ENCODE data around the gene SLC24A3. TPM values are rescaled to one million over a fixed set of nuclear protein-coding genes. Genes with fewer than 3 reads are reported as not detected.
"Not testable (repeated sequence)": the region's sequence is repeated elsewhere in the genome, so short reads cannot be mapped to it uniquely, and the experiment has no call there.

Gene SLC24A3
- total RNA-seq, 2 experiments from 2014 or later = not detected

DNA sequence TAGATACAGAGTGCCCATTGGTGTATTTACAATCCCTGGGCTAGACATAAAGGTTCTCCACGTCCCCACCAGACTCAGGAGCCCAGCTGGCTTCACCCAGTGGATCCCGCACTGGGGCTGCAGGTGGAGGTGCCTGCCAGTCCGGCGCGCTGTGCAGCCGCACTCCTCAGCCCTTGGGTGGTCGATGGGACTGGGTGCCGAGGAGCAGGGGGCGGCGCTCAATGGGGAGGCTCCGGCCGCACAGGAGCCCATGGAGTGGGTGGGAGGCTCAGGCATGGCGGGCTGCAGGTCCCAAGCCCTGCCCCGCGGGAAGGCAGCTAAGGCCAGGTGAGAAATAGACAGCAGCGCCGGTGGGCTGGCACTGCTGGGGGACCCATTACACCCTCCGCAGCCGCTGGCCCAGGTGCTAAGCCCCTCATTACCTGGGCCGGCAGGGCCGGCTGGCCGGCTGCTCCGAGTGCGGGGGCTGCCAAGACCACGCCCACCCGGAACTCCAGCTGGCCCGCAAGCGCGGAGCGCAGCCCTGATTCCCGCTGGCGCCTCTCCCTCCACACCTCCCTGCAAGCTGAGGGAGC lies 427.1 kb downstream of the SLC24A3 start:
- H3K4me1 Mint-ChIP-seq; CTCF ChIA-PET; POLR2A ChIA-PET; H3K27me3 Mint-ChIP-seq; H3K36me3 Mint-ChIP-seq (ENCODE audit: low read depth); H3K27ac Mint-ChIP-seq; DNase-seq; H3K4me3 Mint-ChIP-seq; H3K9me3 Mint-ChIP-seq: not testable (repeated sequence)

DNA sequence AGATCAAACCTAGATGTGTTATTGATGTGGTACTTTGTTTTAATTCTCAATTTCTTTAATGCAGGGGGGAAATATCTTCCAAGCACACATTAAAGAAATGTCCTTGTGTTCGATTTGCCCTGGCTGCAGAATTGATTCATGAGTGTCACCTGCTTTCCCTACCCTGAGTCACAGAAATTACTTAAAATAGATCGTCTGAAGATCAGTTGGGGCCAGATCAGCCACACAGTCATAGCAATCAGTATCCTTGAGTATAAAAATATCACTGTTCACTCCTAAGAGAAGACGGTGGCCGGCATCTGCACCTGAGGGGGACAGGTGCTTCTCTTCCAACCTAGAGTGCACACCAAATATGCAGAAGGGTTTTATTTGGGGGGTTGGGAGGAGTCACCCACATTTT lies 430.4 kb downstream of the SLC24A3 start:
- no peaks in the 10 kb centered on the region for H3K4me1 Mint-ChIP-seq
- H3K27me3 Mint-ChIP-seq = no peaks in the 10 kb centered on the region
- no peak for DNase-seq
- no peaks in the 10 kb centered on the region for H3K9me3 Mint-ChIP-seq
- H3K36me3 Mint-ChIP-seq (ENCODE audit: low read depth) = no peaks in the 10 kb centered on the region
- CTCF ChIA-PET = interaction anchor here (1.2 kb wide), 1 partner anchor 9 kb away, joined by 3 read pairs; no protein-coding TSS in a partner anchor
- no peak overlapping the region for H3K27ac Mint-ChIP-seq
- POLR2A ChIA-PET = no interaction called here
- no peak overlapping the region for H3K4me3 Mint-ChIP-seq

DNA sequence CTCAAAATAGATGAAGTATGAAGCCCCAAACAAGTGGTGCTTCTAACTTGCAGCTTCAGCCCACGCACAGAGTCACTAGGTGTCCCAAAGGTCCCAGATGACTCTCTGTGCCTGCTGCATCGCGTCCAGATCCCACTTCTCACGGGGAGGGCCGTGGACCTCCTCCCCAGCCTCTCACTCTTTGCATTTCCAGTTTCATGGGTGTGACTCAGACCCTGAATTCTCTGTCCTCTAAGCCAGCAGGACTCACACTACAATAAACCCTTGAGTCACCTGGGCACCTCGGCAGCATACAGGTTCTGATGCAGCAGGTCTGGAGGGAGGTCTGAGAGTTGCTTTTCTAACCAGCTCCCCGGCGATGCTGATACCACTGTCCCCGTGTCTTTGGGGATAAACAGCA lies 431.6 kb downstream of the SLC24A3 start:
- Mint-ChIP-seq H3K27me3 (no peaks in the 10 kb centered on the region), H3K4me1 (no peaks in the 10 kb centered on the region), H3K36me3 (ENCODE audit: low read depth) (no peaks in the 10 kb centered on the region), H3K27ac (no peak overlapping the region), H3K9me3 (no peaks in the 10 kb centered on the region), H3K4me3 (no peak overlapping the region)
- POLR2A ChIA-PET = no interaction called here
- CTCF ChIA-PET = interaction anchor here (0.6 kb wide), 1 partner anchor 184 kb away, joined by 3 read pairs; no protein-coding TSS in a partner anchor
- no peak for DNase-seq

DNA sequence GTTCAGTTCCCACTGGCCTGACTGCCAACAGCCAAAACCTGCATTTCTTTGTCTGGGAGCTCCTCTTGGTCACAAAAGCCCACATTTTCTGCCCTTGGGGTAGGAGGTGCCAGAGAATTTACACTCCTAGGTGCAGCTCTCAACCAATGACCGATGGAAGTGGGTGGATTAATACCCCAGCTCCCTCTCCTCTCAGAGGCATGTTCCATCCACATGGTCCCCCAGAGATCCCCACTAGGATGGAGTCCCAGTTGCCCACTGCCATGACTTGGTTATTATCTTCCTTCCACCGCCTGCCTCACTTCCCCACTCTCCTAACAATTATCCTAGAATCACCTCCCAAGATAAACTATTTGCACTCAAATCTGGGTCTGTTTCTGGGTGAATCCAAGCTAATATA lies 434.5 kb downstream of the SLC24A3 start:
- DNase-seq = no peak
- no peaks in the 10 kb centered on the region for H3K4me1 Mint-ChIP-seq
- POLR2A ChIA-PET = no interaction called here
- no peak overlapping the region for H3K4me3 Mint-ChIP-seq
- no peak overlapping the region for H3K27ac Mint-ChIP-seq
- H3K36me3 Mint-ChIP-seq (ENCODE audit: low read depth) = no peaks in the 10 kb centered on the region
- no peaks in the 10 kb centered on the region for H3K27me3 Mint-ChIP-seq
- H3K9me3 Mint-ChIP-seq = no peaks in the 10 kb centered on the region
- CTCF ChIA-PET = no interaction called here

- Mint-ChIP-seq H3K9me3 (no peaks in the 10 kb centered on the region), H3K27me3 (no peaks in the 10 kb centered on the region), H3K4me3 (no peak overlapping the region), H3K27ac (no peak overlapping the region), H3K36me3 (ENCODE audit: low read depth) (no peaks in the 10 kb centered on the region), H3K4me1 (no peaks in the 10 kb centered on the region)
- POLR2A ChIA-PET = no interaction called here
- no peak for DNase-seq
- CTCF ChIA-PET = no interaction called here
Observed at GRCh38 chr20:19648024-19648423, 435.6 kb downstream of the SLC24A3 start.

DNA sequence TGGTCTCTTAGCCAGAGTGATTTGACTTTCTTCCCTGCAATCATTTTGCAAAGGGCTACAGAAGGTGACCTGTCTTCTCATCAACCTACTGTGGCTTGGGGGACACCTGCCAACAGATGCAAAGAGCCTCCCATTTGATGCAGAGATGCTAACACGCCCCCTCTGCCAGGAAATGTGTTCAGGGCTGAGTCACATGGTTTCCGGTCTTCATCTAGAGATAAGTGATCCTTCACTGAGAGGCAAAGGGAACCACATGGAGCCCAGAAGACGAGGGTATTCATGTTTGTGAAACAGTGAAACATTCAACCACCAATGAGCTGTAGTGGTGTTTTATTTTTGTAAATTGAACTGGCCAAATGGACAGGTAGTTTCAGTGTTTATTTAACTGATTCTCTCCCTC lies 436.6 kb downstream of the SLC24A3 start:
- H3K36me3 Mint-ChIP-seq (ENCODE audit: low read depth) = no peaks in the 10 kb centered on the region
- no peak overlapping the region for H3K27ac Mint-ChIP-seq
- no peaks in the 10 kb centered on the region for H3K27me3 Mint-ChIP-seq
- POLR2A ChIA-PET = no interaction called here
- no peak for DNase-seq
- CTCF ChIA-PET = no interaction called here
- no peaks in the 10 kb centered on the region for H3K4me1 Mint-ChIP-seq
- H3K9me3 Mint-ChIP-seq = no peaks in the 10 kb centered on the region
- no peak overlapping the region for H3K4me3 Mint-ChIP-seq

- no peaks in the 10 kb centered on the region for H3K9me3 Mint-ChIP-seq
- peaks cover 2% of the 10 kb centered on the region for H3K27me3 Mint-ChIP-seq
- DNase-seq = no peak
- H3K36me3 Mint-ChIP-seq (ENCODE audit: low read depth) = no peaks in the 10 kb centered on the region
- H3K4me3 Mint-ChIP-seq = no peak overlapping the region
- POLR2A ChIA-PET = no interaction called here
- no peak overlapping the region for H3K27ac Mint-ChIP-seq
- no peaks in the 10 kb centered on the region for H3K4me1 Mint-ChIP-seq
- CTCF ChIA-PET = no interaction called here
Observed at GRCh38 chr20:19652591-19653026, 440.2 kb downstream of the SLC24A3 start.

GRCh38 chr20:19653327-19653726 lies 440.9 kb downstream of the SLC24A3 start:
- no peaks in the 10 kb centered on the region for H3K9me3 Mint-ChIP-seq
- ChIA-PET CTCF (no interaction called here), POLR2A (no interaction called here)
- H3K27me3 Mint-ChIP-seq = peaks cover 4% of the 10 kb centered on the region
- no peaks in the 10 kb centered on the region for H3K36me3 Mint-ChIP-seq (ENCODE audit: low read depth)
- peaks cover 1% of the 10 kb centered on the region for H3K4me1 Mint-ChIP-seq
- H3K4me3 Mint-ChIP-seq = no peak overlapping the region
- no peak for DNase-seq
- no peak overlapping the region for H3K27ac Mint-ChIP-seq

GRCh38 chr20:19654921-19655320 lies 442.5 kb downstream of the SLC24A3 start:
- no peak for DNase-seq
- no peaks in the 10 kb centered on the region for H3K36me3 Mint-ChIP-seq (ENCODE audit: low read depth)
- H3K9me3 Mint-ChIP-seq = no peaks in the 10 kb centered on the region
- POLR2A ChIA-PET = no interaction called here
- no peak overlapping the region for H3K4me3 Mint-ChIP-seq
- H3K27ac Mint-ChIP-seq = no peak overlapping the region
- CTCF ChIA-PET = no interaction called here
- H3K27me3 Mint-ChIP-seq = peaks cover 4% of the 10 kb centered on the region
- H3K4me1 Mint-ChIP-seq = peaks cover 1% of the 10 kb centered on the region

GRCh38 chr20:19658137-19658536 lies 445.7 kb downstream of the SLC24A3 start:
- Mint-ChIP-seq H3K4me3 (no peak overlapping the region), H3K36me3 (ENCODE audit: low read depth) (no peaks in the 10 kb centered on the region), H3K4me1 (peaks cover 1% of the 10 kb centered on the region), H3K9me3 (no peaks in the 10 kb centered on the region), H3K27me3 (peaks cover 4% of the 10 kb centered on the region), H3K27ac (no peak overlapping the region)
- DNase-seq = no peak
- ChIA-PET POLR2A (no interaction called here), CTCF (no interaction called here)

GRCh38 chr20:19659448-19659847 lies 447.0 kb downstream of the SLC24A3 start:
- CTCF ChIA-PET = no interaction called here
- peaks cover 1% of the 10 kb centered on the region for H3K4me1 Mint-ChIP-seq
- H3K4me3 Mint-ChIP-seq = no peak overlapping the region
- POLR2A ChIA-PET = no interaction called here
- no peaks in the 10 kb centered on the region for H3K9me3 Mint-ChIP-seq
- peaks cover 4% of the 10 kb centered on the region for H3K27me3 Mint-ChIP-seq
- DNase-seq = no peak
- H3K36me3 Mint-ChIP-seq (ENCODE audit: low read depth) = no peaks in the 10 kb centered on the region
- no peak overlapping the region for H3K27ac Mint-ChIP-seq

- ChIA-PET CTCF (interaction anchor here (0.6 kb wide), 1 partner anchor 166 kb away, joined by 3 read pairs; no protein-coding TSS in a partner anchor), POLR2A (no interaction called here)
- peaks cover 4% of the 10 kb centered on the region for H3K27me3 Mint-ChIP-seq
- H3K36me3 Mint-ChIP-seq (ENCODE audit: low read depth) = no peaks in the 10 kb centered on the region
- DNase-seq = no peak
- H3K4me1 Mint-ChIP-seq = peaks cover 1% of the 10 kb centered on the region
- no peaks in the 10 kb centered on the region for H3K9me3 Mint-ChIP-seq
- H3K4me3 Mint-ChIP-seq = no peak overlapping the region
- no peak overlapping the region for H3K27ac Mint-ChIP-seq
Observed at GRCh38 chr20:19660808-19661378, 448.5 kb downstream of the SLC24A3 start.

DNA sequence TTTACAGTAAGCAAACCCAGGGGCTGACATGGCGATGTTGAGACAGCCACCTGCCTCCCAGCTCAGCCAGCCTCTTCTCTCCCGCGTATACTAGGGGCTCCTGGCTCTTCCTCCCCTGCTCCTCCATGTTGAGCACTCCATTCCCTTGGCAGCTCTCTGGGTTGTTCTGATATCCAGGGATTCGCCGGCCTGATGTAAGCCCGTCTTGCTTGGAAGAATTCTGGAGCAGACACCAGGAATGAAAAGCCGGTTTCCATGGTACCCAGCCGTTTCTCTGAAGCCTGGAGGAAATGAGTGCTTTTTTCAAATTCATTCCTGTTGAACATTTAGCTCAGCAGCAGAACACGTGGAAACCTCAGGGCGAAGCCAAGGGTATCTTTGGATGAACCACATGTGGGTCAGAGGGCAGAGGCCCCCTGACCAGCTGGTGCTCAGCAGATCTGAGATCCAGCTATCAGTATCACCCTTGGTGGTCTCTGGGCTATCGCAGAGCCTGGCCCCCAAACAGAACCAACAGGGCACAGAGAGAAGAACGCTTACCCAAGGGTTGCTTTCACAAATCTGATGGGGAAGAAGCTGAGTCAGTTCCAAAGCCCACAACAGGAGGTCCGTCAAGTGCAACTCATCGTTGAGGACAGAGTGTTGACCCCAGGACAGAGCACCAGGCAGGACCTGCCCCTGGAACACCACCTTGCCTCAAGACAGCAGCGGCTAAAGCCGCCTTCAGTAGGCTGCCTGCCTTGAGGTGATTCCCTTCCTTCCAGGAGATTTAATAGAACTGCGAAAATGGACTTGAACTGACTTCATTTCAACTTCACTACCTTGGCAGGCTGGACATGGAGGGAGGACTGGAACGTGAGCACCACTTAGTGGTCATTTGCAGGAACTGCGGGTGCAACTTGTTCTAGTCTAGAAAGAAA lies 449.5 kb downstream of the SLC24A3 start:
- DNase-seq = peak; percentile 54
- H3K27ac Mint-ChIP-seq = no peak overlapping the region
- no peaks in the 10 kb centered on the region for H3K9me3 Mint-ChIP-seq
- no peak overlapping the region for H3K4me3 Mint-ChIP-seq
- H3K36me3 Mint-ChIP-seq (ENCODE audit: low read depth) = no peaks in the 10 kb centered on the region
- peaks cover 4% of the 10 kb centered on the region for H3K27me3 Mint-ChIP-seq
- ChIA-PET POLR2A (no interaction called here), CTCF (interaction anchor here (1.1 to 2.0 kb wide), 2 partner anchors 28 to 33 kb away, joined by 3 to 5 read pairs; no protein-coding TSS in a partner anchor)
- H3K4me1 Mint-ChIP-seq = peaks cover 1% of the 10 kb centered on the region

Measured in activated CD4-positive, alpha-beta T cell treated with anti-CD3 and anti-CD28 coated beads, Interleukin-2, amount 10 ng/mL, durations not matched to agents 7 days and 5 days (primary cell).